HEK293 (cell line): ENCODE results near the gene CCDC86.

Source experiments
- ZBTB20 ChIP-seq: fragments of 450-650 bp; formaldehyde crosslinking; IDR thresholded peaks from 2 replicates; pipeline ENCODE4 v1.5.1; 2016; ENCODE audit warnings: missing biosample characterization, missing genetic modification characterization
- ZNF777 ChIP-seq: fragments of 450-650 bp; formaldehyde crosslinking; IDR thresholded peaks from 2 replicates; pipeline ENCODE4 v1.5.1; 2017; ENCODE audit warnings: missing biosample characterization, missing genetic modification characterization, borderline replicate concordance

- no peak for TF ChIP-seq ZBTB20 (tag by site-specific recombination)
- no peak for TF ChIP-seq ZNF777 (tag by site-specific recombination)
Observed at GRCh38 chr11:60797846-60798630, 43.9 kb upstream of the CCDC86 start.
